Measurements from ENCODE around the gene NXNL2. TPM values are rescaled to one million over a fixed set of nuclear protein-coding genes. Genes with fewer than 3 reads are reported as not detected.

Gene NXNL2
- total RNA-seq, 1 experiment from 2014 or later = 0.52 TPM

GRCh38 chr9:88577256-88578120 lies 42.5 kb downstream of the NXNL2 start:
- Histone ChIP-seq H3K4me1 (no peaks in the 10 kb centered on the region), H3K4me3 (ENCODE audit: low read depth, low read length) (no peak overlapping the region), H3K27me3 (replicated peaks; ENCODE audit: control insufficient read depth, insufficient read depth, low read length) (no peaks in the 10 kb centered on the region), H3K9me3 (no peaks in the 10 kb centered on the region), H3K36me3 (ENCODE audit: control insufficient read depth, insufficient read depth, low read length) (no peaks in the 10 kb centered on the region)
- H3K9me3 Mint-ChIP-seq (ENCODE audit: unreplicated experiment) = no peaks in the 10 kb centered on the region
- ChIA-PET POLR2A (no interaction called here), CTCF (no interaction called here)
- no peak overlapping the region for H3K27ac Mint-ChIP-seq (ENCODE audit: unreplicated experiment)
- BruUV-seq (replicated peaks) = no TSS peak
- H3K4me1 Mint-ChIP-seq (ENCODE audit: low read depth, unreplicated experiment) = no peaks in the 10 kb centered on the region
- H3K27me3 Mint-ChIP-seq (ENCODE audit: insufficient read depth, unreplicated experiment) = no peaks in the 10 kb centered on the region
- intact Hi-C loops (cut with micrococcal nuclease; ENCODE audit: unreplicated experiment) = loop anchor here (5.0 kb wide), 2 partner anchors 295 to 405 kb away; no protein-coding TSS in a partner anchor
- DNase-seq = no peak
- TF ChIP-seq CTCF (IDR thresholded peaks at IDR 0.05; ENCODE audit: insufficient read depth in 1 of 2, low read depth in 1 of 2, low read length in 1 of 2, severe bottlenecking in 1 of 2, unreplicated experiment in 1 of 2) = no peak
- no peaks in the 10 kb centered on the region for H3K36me3 Mint-ChIP-seq (ENCODE audit: insufficient read depth, unreplicated experiment)
- H3K4me3 Mint-ChIP-seq (ENCODE audit: unreplicated experiment) = no peak overlapping the region

- Histone ChIP-seq H3K4me1 (no peaks in the 10 kb centered on the region), H3K27me3 (replicated peaks; ENCODE audit: control insufficient read depth, insufficient read depth, low read length) (no peaks in the 10 kb centered on the region), H3K9me3 (no peaks in the 10 kb centered on the region), H3K36me3 (ENCODE audit: control insufficient read depth, insufficient read depth, low read length) (no peaks in the 10 kb centered on the region), H3K4me3 (ENCODE audit: low read depth, low read length) (no peak overlapping the region)
- CTCF ChIA-PET = interaction anchor here (0.5 kb wide), 1 partner anchor 297 kb away, joined by 3 read pairs; no protein-coding TSS in a partner anchor
- TF ChIP-seq CTCF (IDR thresholded peaks at IDR 0.05; ENCODE audit: insufficient read depth in 1 of 2, low read depth in 1 of 2, low read length in 1 of 2, severe bottlenecking in 1 of 2, unreplicated experiment in 1 of 2) = peak; percentile 72 to 81
- no peaks in the 10 kb centered on the region for H3K27me3 Mint-ChIP-seq (ENCODE audit: insufficient read depth, unreplicated experiment)
- H3K9me3 Mint-ChIP-seq (ENCODE audit: unreplicated experiment) = no peaks in the 10 kb centered on the region
- POLR2A ChIA-PET = no interaction called here
- H3K36me3 Mint-ChIP-seq (ENCODE audit: insufficient read depth, unreplicated experiment) = no peaks in the 10 kb centered on the region
- no peak overlapping the region for H3K27ac Mint-ChIP-seq (ENCODE audit: unreplicated experiment)
- no peak overlapping the region for H3K4me3 Mint-ChIP-seq (ENCODE audit: unreplicated experiment)
- DNase-seq = peak; percentile 66 to 81
- no peaks in the 10 kb centered on the region for H3K4me1 Mint-ChIP-seq (ENCODE audit: low read depth, unreplicated experiment)
- intact Hi-C loops (cut with micrococcal nuclease; ENCODE audit: unreplicated experiment) = loop anchor here (5.0 kb wide), 2 partner anchors 296 to 406 kb away; no protein-coding TSS in a partner anchor
- BruUV-seq (replicated peaks) = no TSS peak
Observed at GRCh38 chr9:88578121-88579049, 43.4 kb downstream of the NXNL2 start.

- POLR2A ChIA-PET = no interaction called here
- Mint-ChIP-seq H3K27me3 (ENCODE audit: insufficient read depth, unreplicated experiment) (no peaks in the 10 kb centered on the region), H3K4me3 (ENCODE audit: unreplicated experiment) (no peak overlapping the region)
Observed at GRCh38 chr9:88579050-88579715, 44.2 kb downstream of the NXNL2 start.

More at GRCh38 chr9:88579050-88579715, 44.2 kb downstream of the NXNL2 start:
- H3K4me3 ChIP-seq (ENCODE audit: low read depth, low read length) = no peak overlapping the region
- CTCF ChIA-PET = interaction anchor here (0.5 kb wide), 1 partner anchor 298 kb away, joined by 3 read pairs; no protein-coding TSS in a partner anchor
- Mint-ChIP-seq H3K9me3 (ENCODE audit: unreplicated experiment) (no peaks in the 10 kb centered on the region), H3K36me3 (ENCODE audit: insufficient read depth, unreplicated experiment) (no peaks in the 10 kb centered on the region), H3K4me1 (ENCODE audit: low read depth, unreplicated experiment) (no peaks in the 10 kb centered on the region), H3K27ac (ENCODE audit: unreplicated experiment) (no peak overlapping the region)
- no peaks in the 10 kb centered on the region for H3K9me3 ChIP-seq
- H3K27me3 ChIP-seq (replicated peaks; ENCODE audit: control insufficient read depth, insufficient read depth, low read length) = no peaks in the 10 kb centered on the region
- H3K4me1 ChIP-seq = no peaks in the 10 kb centered on the region
- H3K36me3 ChIP-seq (ENCODE audit: control insufficient read depth, insufficient read depth, low read length) = no peaks in the 10 kb centered on the region
- no TSS peak for BruUV-seq (replicated peaks)
- intact Hi-C loops (cut with micrococcal nuclease; ENCODE audit: unreplicated experiment) = loop anchor here (5.0 kb wide), 2 partner anchors 297 to 407 kb away; no protein-coding TSS in a partner anchor
- no peak for DNase-seq
- TF ChIP-seq CTCF (IDR thresholded peaks at IDR 0.05; ENCODE audit: insufficient read depth in 1 of 2, low read depth in 1 of 2, low read length in 1 of 2, severe bottlenecking in 1 of 2, unreplicated experiment in 1 of 2) = no peak
